GM21786 (cell line): Measurements from ENCODE around the gene SCAMP4.

Source experiments
- ATAC-seq: cut with Tn5 transposase; IDR thresholded peaks from one replicate; pipeline ENCODE4 v1.9.1; 2021; ENCODE audit not compliant: unreplicated experiment

Gene SCAMP4

DNA sequence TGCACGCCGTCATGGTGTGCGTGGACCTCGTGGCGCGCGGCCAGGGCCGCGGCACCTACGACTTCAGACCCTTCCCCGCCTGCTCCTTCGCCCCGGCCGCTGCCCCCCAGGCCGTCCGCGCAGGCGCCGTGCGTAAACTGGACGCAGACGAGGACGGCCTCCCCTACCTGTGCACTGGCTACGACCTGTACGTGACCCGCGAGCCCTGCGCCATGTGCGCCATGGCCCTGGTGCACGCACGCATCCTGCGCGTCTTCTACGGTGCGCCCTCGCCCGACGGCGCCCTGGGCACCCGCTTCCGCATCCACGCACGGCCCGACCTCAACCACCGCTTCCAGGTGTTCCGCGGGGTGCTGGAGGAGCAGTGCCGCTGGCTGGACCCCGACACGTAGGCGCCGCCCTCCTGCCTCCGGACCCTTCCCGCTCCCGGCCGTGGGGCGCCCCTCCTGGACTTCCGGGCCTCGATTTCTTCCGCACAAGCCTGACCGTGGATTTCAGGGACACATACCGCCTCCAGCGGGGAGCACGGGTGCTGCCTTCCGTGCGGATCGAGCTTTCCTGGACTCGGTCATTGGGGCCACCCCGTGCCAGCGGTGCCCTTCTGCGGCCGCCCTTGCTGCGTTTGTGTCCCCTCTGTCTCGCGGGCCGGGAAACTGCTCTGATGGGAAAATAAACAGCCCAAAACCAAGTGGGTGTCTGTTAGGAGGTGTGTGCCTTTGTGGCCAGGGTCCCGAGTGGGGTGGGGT, 7.7 kb downstream of the SCAMP4 start:
- no peak for ATAC-seq

DNA sequence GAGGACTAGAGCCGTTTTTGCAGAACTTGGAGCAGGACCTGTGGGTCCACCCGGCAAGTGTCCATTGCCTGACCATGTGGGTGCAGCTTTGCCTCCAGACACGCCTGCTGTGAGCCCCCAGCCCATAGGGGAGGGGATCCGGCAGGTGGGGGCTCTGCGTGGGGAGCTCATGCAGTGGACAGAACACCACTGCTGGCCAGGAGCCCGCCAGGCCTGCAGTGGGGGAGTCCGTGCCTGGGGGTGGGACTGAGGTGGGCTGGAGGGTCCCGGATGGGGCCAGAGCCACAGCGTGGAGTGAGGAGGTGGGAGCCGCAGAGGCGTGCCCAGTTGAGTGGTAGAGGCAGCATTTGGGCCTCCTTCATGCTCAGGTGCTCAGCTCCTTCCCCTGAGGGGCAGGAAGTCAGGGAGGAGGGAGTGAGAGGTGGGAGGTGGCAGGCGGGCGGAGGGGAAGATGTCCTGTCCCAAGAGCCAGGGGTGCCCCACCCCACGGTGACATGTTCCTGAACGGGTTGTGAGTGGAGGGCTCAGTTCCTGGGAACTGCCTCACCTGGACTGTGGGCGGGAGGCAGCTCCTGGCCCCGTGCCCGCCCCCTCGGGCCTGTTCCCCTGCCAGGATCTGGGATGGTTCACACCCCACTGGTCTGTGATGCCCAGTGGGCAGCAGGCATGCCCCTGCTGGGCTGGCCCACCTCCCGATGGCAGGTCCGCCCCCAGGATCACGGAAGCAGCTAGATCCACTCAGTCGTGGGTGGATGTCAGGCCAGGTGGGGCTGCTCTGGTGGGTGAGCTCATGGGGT, 8.8 kb downstream of the SCAMP4 start:
- no peak for ATAC-seq

DNA sequence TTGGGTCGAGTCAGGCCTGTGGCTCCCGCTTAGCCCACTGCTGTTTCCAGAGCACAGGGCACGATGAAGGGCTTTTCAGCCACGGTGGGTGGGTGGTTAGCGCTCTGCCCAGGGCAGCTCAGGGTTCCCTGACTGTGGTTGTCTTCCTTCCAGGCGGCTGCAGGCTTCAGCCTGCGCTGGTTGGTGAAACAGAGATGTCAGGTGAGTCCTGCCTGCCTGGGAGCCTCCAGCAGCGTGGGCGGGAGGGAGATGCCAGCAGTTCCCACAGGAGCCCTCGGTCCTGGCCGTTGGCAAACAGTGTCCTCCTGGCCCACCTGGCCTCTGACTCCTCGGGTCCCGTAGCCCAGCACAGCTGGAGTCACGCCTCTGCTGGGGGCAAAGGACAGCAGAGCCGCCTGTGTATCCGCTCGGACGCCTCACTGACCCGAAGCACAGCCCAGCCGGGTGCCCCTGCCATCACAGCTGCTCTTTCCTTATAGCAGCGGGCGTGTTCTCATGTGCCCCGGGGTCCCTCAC, 9.7 kb downstream of the SCAMP4 start:
- ATAC-seq: no peak

DNA sequence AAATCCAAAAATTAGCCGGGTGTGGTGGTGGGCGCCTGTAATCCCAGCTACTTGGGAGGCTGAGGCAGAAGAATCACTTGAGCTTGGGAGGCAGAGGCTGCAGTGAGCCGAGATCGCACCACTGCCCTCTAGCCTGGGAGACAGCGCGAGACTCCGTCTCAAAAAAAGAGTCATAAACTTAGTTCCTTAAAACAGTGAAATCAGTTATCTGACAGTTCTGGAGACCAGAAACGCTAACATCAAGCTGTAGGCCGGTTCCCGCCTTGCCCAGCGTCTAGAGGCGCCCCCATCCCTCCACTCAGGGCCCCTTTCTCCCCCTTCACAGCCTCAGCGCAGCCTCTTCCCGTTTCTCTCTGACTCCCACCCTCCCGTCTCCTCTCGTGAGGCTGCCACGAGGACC, 11.9 kb downstream of the SCAMP4 start:
- no peak for ATAC-seq

DNA sequence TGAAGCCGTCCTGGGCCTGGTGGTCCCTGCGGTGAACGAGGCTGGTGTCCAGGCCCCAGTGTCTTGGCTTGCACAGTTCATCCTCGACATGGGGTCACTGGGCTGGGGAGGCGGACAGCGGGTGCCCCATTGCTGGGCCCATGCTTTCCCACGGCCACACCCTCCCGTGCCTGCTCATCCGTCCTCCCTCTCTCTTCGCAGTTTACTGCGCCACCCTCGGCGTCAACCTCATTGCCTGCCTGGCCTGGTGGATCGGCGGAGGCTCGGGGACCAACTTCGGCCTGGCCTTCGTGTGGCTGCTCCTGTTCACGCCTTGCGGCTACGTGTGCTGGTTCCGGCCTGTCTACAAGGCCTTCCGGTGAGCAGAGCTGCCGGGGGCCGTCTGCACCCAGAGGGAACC, 12.7 kb downstream of the SCAMP4 start:
- ATAC-seq: no peak

DNA sequence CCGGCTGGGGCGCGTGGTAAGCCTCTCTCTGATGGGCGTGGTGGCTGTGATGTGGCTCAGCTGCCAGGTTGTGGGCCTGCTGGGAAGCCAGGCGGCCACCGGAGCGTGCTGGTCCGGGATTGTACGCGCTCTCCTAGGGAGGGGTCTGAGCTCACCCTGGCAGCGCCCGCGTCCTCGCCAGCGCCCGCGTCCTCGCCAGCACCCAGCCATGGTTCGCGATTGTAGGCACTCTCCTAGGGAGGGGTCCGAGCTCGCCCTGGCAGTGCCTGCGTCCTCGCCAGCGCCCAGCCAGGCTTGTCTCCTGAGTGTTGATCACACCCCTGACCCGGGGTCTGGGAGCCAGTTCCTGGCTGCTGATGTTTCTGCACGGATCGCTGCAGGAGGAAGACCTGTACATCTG, 13.8 kb downstream of the SCAMP4 start:
- no peak for ATAC-seq

DNA sequence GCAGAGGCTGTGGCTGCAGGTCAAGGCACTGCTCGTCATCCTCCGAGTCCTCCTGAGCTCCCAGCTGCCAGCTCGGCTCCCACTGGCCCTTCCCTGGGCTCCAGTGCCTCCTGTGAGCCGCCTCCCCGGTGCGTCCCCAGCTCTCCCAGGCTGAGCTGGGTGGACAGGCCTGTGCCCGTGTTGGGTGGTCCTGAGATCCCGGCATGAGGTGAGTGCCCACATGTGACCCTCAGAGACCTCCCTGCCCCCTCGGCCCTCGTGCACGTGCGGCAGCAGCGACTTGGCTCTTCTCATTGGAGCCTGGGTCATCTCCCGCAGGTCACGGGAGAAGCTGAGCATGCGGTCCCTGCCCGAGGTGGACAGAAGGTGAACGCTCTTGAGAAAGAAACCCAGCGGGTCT, 15.4 kb downstream of the SCAMP4 start:
- ATAC-seq: no peak

DNA sequence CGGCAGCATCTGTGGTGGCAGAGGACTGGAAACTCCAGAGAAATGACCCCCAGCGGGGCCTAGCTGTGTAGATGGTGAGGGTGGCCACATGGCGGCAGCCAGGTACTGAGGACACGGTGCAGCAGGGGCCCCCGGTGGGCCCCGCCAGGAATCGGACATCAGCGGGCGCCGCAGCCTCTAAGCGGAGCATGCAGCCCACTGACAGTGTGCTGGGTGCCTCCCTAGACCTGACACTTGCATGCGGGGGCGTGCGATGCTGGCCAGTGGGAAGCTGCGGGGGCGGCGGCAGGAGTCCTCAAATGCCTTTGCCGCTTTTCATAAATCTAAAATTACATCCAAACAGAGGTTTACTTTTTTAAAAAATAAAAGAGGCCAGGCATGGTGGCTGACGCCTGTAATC, 16.1 kb downstream of the SCAMP4 start:
- ATAC-seq: no peak

DNA sequence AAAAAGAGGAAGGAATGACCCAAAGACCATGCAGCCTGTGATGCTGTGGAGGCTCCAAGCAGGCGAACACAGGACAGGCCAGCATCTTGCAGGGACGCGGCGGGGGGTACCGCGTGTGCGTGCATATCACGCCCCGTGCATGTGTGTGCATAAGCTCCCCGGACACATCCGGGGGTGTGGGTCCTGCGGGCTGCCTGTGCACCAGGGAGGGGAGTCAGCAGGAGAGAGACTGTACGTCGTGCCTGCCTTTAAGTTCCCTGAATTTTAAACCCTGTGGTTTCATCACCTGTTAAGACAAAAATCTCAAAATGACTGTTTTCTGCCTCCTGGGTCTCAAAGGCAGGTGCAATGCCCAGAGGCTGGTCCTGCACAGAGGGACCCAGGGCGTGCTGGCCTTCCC, 16.6 kb downstream of the SCAMP4 start:
- ATAC-seq: no peak

DNA sequence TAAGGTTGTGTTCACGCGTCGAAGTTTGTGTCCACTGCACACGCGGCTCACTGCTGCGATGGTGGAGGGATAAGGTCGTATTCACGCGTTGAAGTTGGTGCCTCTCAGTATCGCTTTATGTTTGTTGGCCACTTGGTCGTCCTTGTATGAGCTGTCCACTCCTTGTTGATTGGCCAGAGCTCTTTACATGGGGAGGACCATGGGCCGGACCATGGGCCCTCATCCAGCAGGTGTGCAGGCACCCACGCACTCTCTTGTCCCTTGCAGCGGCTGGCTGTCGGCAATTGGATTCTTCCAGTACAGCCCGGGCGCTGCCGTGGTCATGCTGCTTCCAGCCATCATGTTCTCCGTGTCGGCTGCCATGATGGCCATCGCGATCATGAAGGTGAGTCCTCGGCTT, 17.6 kb downstream of the SCAMP4 start:
- no peak for ATAC-seq

DNA sequence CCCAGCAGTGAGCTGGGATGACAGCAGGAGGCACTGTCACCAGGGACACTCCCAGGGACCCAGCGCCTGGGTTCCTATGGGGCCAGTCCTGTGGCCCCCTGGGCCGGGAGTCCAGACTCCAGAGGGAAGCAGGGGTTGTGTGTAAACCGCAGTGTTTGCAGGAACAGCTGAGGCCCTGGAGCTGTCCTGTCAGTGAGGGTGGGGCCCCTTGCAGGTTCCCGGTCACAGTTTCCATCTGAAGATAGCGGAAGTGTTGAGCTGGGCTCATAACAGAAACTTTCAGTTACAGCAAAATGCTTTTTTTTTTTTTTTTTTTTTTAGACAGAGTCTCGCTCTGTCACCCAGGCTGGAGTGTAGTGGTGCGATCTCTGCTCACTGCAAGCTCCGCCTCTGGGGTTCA, 18.1 kb downstream of the SCAMP4 start:
- no peak for ATAC-seq

DNA sequence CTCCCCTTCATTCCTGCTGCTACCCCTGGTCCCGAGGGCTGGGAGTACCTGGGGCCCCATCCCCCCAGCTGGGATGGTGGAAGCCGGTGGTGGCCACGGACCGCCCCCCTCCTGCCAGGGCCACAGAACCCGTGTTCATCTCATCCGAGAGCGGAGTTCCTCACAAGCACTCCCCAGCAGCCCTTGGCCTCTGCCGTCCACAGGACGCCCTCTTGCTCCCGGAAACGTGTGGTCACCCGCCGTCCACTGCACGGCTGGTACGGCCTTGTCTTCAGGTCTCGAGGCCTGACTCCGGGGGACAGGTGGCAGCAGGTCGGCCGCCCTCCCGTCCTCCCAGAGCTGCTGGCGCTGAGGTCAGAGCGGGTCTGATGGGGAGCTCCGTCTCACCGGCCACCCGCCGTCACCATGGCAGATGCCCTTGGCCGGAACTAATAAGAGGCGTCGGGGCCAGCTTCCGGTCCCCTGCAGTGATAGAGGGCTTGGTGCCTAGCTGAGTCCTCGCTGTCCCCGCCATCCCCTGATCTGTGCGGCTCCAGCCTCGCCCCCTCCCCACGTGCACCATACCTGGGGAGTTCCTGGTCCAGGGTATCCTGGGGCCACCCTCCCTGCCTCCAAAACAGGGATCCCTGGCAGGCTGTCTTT, 19.2 kb downstream of the SCAMP4 start:
- ATAC-seq: no peak

DNA sequence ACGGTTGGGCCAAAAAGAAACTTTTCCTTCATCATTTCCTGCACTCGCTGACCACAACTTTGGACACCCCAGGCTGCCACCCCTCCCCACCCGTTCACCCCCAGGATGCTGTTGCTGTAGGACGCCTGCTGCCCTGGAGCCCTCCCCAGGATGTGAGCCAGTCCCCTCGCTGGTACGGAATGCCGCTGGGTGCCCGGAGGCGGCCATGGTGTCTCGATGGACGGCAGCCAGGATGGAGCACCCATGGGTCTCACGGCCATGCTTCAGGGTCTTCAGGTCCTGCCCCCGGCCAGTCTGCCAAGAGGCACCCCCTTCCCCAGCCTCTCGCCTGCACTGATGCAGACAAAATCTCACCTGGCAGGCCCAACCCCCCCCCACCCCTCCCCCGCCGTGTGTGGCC, 20.3 kb downstream of the SCAMP4 start:
- ATAC-seq: no peak

DNA sequence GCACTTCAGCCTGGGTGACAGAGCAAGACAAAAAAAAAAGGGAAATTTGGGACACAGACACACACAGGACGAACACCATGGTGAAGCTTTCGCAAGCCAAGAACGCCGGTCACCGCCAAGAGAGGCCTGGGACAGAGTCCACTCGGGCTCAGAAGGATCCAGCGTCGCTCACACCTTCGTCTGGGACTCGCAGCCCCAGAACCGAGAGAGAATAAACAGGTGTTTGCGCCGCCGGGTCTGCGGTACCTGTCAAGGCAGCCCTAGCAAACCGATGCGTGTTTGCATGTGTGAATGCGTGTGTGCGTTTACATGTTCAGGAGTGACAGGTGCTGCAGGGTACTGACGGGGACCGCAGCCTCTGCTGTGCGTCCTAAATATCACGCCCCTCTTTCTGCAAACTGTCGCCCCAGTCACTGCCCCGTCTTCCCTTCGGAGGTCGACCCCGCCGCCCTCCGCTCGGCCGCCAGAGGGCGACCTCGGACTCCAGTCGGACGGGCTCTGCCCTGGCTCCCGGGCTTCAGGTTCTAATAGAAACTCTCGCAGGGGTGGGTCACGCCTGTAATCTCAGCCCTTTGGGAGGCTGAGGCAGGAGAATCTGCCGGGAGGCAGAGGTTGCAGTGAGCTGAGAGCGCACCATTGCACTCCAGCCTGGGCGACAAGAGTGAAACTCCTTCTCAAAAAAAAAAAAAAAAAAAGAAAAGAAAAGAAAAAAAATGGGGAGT, 24.0 kb downstream of the SCAMP4 start:
- ATAC-seq: no peak

DNA sequence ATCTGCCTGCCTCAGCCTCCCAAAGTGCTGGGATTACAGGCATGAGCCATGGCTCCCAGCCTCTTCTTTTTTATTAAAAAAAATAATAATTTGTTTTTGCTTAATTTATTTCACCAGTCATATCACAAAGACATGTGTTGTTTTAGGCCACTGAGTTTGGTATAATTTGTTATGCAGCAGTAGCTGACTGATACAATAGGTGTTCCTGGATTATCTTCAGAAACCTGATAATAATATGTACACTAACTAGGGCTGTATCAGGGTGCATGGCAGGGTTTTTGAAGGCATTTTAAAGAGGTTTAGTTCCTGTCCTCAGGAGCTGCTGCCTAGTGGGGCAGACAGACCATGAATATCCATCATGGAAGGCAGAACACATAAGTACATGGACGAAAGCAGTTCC, 26.2 kb downstream of the SCAMP4 start:
- no peak for ATAC-seq

DNA sequence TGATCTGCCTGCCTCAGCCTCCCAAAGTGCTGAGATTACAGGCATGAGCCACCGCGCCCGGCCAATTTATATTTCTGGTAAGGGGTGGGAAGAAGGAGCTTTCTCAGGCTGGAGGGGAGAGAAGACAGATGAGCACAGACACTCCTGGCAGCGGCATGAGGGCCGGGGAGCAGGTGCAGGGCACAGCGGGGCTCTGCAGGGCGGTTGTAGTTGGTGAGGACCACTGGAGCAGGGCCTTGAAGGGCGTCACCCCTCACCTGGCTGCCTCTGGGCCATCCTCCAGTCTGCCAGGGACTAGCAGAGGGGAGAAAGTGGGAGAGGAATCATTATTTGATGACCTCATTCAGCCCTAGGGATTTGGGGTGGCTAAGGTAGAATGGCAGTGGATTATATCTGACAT, 27.2 kb downstream of the SCAMP4 start:
- ATAC-seq: no peak

DNA sequence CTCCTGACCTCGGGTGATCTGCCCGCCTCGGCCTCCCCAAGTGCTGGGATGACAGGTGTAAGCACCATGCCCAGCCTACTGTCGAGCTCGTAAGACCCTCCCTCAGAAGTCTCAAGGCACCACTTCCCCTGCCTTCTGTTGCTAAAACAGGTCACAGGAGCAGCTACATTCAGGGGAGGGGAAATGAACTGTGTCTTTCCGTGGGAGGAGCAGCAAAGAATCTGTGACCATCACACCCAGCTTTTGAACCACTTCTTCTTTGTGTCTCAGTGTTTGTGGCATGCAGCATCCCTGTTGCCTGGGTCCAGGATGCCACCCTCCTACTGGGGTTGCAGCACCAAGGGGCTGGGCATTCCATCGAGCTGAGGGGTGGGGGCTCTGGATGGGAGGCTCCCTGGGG, 28.0 kb downstream of the SCAMP4 start:
- no peak for ATAC-seq

DNA sequence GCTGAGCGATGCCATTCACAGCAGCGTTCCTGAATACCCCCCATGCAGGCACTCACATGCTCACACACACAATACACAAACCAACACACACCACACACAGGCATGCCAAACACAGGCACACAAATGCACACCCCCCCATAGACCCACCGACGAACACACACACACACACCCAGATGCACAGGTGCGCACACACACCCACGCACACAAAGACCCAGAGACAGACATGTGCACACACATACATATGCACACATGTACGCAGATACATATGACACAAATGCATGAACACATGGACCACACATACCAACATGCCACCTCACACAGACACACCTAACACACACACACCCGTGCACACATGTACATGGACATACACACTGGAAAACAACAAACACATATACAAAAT, 28.7 kb downstream of the SCAMP4 start:
- no peak for ATAC-seq

DNA sequence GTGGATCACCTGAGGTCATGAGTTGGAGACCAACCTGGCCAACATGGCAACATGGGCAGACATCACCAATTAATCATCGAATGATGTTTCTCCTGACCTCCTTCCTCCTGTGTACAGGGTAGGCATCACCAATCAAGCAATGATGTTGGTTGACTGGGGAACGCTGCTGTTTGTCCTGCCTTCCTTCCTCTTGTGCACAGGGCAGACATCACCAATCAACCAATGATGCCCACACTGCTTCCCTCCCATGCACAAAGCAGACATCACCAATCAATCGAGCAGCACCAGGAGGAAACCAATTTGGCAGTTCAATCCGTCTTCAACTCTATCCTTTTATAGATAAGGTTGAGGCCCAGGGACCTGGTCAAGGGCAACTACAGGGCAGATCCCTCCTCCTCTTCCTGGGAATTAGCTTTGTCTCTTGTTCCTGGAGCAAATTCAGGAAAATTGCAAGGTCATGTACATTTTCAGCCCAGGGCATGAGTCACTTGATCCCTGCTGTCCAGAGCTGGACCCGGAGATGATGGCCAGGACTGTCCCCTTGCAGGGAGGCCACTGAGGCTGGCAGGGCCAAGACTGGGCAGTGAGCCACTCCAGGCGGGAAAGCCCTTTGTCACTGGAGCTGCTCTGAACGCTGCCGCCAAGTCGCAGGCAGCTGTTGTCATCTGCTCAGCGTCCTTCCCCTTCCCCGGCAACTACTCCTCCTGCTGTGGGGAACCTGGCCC, 30.4 kb downstream of the SCAMP4 start:
- ATAC-seq: no peak

DNA sequence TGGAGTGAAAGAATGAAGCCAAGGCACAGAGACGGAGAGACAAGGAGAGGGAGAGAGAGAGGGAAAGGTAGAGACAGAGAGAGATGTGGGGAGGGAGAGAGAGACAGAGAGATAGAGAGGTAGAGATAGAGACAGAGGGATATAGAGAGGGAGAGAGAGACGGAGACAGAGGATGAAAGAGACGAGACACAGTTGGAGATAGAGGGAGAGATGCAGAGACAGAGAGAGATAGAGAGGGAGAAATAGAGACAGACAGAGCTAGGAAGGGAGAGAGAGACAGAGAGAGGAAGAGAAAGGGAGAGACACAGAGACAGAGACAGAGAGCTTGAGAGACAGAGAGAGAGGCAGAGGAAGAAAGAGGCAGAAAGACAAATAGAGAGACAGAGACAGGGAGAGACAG, 31.2 kb downstream of the SCAMP4 start:
- ATAC-seq: no peak
